Left renal cortex interstitium (tissue), 4 donors: ENCODE data around the gene GPR18. TPM values are rescaled to one million over a fixed set of nuclear protein-coding genes. Genes with fewer than 3 reads are reported as not detected.
"Not testable (repeated sequence)": the region's sequence is repeated elsewhere in the genome, so short reads cannot be mapped to it uniquely, and the experiment has no call there.

Experiments used
- DNase-seq, 4 donors: peaks; one replicate each; pipeline ENCODE4 v3.0.0-alpha.2; 2013; ENCODE audit warnings: low read depth in 4 of 4, low spot score in 2 of 4, missing footprints in 1 of 4
- polyA plus RNA-seq, 4 donors: library from polyadenylated mRNA; unstranded; fragments of 120-200 nt; gene quantifications; one replicate each; pipeline ENCODE4 v1.2.1, GENCODE V29; 2013; ENCODE audit not compliant: insufficient read length in 4 of 4

GPR18 gene
- polyA plus RNA-seq, 4 donors, result 0.16 to 0.40 (median 0.35) TPM

- no peak for DNase-seq
Measured at GRCh38 chr13:99214232-99214631, 43.9 kb downstream of the GPR18 start.

DNA sequence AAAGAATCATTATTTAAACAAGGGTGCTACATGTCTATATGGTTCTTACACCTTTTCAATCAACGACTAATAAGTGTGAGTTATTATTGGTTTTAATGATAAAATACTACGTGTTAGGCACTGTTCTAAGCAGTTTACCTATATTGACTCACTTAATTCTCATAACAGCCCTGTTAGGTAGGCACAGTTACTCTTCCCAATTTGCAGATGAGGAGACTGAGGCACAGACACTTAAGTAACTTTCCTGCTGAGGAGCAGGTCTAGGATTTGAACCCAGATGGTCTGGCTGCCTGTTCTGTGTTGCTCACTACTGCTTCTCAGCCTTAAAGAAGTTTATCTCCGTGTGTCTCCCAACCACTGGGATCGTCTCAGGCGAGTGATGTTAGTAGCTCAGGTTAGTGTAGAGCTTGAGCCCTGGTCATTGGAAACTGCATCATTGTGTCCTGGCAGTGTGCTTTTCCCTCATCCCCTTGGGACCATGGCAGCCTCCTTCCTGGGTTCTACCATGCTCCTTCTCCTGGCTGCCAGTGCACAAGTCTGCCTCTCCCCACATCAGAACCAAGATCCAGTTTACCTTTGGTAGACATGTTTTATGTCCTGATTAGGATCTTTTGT lies 46.7 kb downstream of the GPR18 start:
- DNase-seq, result no peak

DNA sequence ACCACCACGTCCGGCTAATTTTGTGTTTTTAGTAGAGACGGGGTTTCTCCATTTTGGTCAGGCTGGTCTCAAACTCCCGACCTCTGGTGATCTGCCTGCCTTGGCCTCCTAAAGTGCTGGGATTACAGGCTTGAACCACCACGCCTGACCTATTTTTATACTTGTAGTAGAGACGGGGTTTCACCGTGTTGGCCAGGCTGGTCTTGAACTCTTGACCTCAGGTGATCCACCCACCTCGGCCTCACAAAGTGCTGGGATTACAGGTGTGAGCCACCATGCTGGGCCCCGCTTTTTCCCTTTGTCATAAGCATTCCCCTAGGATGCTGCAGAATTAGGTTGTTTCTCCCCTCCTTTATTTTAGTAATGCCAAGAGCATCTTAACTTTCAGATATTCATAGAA lies 47.6 kb downstream of the GPR18 start:
- not testable (repeated sequence) for DNase-seq

GRCh38 chr13:99208845-99209527 lies 49.2 kb downstream of the GPR18 start:
- DNase-seq, result no peak

- no peak for DNase-seq
Measured at GRCh38 chr13:99208185-99208584, 50.0 kb downstream of the GPR18 start.

DNA sequence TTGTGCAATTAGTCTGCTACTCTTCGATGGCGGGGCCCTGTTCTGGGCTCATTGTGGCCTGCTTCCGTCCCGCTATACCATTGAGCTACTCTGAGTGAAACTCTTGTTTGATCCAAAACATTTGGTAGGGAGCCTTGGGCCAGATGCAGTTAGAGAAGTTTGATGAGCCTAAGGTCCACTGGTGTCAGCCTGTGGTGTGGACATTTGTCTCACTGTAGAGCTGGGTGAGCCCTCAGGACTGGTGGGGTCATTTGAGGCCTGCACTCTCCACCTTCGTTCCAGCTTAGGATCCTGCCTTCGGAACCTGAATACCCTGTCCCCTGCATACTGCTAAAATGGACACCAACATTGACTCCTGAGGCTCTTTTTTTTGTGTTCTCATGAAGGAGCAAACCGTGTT lies 50.7 kb downstream of the GPR18 start:
- no peak for DNase-seq

DNA sequence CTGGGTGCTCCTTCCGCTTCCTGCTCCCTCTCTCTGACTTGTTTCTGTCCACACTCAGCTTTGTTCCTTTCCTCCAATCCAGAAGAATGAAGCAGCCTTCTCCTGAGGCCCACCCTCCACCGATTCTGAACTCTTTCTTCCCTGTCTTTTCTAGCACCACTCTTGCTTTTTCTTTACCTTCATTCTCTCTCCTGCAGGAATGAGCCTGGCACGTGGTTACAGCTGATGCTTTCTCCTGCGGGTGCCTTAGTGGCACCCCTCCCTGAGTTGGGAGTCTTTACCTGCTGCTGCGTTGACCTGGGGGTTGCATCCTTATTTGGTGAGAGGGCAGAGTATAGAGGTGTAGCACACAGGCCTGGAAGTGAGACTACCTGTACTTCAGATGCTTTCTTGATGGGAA lies 51.3 kb downstream of the GPR18 start:
- DNase-seq, result no peak

- DNase-seq, result no peak
Measured at GRCh38 chr13:99206226-99206625, 52.0 kb downstream of the GPR18 start.

DNA sequence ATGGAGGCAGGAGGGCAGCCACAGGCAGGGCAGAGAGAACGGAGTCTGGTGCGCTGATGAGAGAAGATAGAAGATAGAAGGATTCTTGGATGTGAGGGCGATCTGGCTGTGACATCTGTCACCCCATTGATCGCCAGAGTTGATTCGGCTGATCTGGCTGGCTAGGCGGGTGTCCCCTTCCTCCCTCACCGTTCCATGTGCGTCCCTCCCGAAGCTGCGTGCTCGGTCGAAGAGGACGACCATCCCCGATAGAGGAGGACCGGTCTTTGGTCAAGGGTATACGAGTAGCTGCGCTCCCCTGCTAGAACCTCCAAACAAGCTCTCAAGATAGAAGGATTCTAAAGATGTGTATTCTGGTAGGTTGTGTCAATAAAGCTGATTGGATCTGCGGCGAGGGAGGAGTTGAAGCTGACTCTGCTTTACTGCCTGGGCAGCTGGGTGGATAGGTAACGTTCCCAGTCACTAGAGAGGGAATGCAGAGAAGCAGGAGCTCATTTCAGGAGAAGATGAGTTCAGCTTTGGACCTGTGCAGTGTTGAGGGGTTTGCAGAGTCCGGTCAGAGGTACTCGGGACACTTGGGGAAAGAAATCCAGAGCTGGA lies 52.5 kb downstream of the GPR18 start:
- no peak for DNase-seq

Other genes with a start within 250 kb of the GPR18 start
- 100 to 1,000 TPM in 1 of 4 donors, 10 to 100 TPM in 3; 81.4 to 105 (median 99.1) TPM for gene UBAC2, start 57.5 kb downstream of the GPR18 start, polyA plus RNA-seq
- 1 to 10 TPM; 2.1 to 5.0 (median 2.3) TPM for gene GPR183, start 49.0 kb upstream of the GPR18 start, polyA plus RNA-seq
- gene TM9SF2, start 243.1 kb upstream of the GPR18 start, polyA plus RNA-seq, result 100 to 1,000 TPM; 174 to 234 (median 203) TPM